Suppressor macrophage treated with lipopolysaccharide for 1 hour (primary cell): ENCODE results near the gene WDR13.
"Not testable (repeated sequence)": the region's sequence is repeated elsewhere in the genome, so short reads cannot be mapped to it uniquely, and the experiment has no call there.

Experiments
- DNase-seq, 3 donors: peaks; one replicate each; pipeline ENCODE4 v3.0.0-alpha.2; 2020 to 2022

The WDR13 gene

DNA sequence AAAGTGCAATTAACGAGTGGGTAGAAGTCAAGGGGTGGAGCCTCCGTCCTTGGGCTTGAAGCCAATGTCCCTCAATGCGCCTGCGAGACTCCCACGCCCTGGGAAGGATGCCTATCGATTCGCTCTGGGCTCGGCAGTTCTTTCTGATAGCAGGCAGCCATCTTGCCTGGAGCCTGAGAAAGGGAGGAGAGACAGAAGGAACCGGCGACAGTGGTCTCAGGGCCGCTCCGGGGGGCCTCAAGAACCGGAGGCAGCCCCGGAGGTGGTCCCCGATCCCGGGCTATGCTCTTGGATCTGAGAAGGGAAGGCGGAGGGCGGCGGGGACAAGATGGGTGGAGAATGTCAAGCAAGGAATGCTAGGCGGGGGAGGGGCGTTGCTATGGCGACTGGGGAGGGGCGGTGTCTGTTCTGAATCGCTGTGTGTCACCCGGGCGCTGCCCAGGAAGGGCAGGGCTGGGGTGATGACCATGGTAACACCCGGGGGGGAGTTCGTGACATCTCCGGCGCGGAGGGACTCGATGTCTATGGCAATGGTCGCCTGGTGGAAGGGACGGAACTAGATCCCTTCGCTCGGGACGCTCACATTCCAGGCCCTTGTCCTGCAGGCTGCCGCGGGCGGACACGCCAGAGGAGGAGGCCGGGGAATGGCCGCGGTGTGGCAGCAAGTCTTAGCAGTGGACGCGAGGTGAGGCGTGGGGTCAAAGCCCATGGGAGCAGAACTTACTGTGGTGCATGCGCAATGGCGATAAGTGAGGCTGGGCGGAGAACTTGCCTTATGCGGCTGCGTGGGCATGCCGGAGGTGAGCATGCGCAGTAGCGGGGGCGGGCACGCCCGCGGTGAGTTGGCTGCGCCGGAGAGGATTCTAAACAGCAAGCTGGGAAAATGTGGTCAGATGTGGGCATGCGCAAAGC is at the start of gene WDR13:
WDR13 (plus strand) TSS at position 140 of the 912 bp plus-strand sequence; CDS start at position 645, 505 bp downstream.
- DNase-seq, result peak; percentile 90 to 93 (median 90)

DNA sequence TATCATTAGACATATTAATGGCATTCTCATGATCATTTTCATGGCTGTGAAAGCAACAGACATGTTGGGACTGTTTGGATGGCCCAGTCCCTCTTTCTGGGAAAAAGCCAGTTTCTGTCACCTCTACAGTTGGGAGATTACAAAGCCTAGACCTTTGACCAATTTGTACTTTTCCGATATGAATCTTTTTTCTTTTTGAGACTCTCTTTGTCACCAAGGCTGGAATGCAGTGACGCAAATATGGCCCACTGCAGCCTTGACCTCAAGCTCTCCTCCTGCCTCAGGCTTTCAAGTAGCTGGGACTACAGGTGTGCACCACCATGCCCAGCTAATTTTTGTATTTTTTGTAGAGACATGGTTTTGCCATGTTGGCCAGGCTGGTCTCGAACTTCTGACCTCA is 48.4 kb upstream of the WDR13 start:
- no peak for DNase-seq

DNA sequence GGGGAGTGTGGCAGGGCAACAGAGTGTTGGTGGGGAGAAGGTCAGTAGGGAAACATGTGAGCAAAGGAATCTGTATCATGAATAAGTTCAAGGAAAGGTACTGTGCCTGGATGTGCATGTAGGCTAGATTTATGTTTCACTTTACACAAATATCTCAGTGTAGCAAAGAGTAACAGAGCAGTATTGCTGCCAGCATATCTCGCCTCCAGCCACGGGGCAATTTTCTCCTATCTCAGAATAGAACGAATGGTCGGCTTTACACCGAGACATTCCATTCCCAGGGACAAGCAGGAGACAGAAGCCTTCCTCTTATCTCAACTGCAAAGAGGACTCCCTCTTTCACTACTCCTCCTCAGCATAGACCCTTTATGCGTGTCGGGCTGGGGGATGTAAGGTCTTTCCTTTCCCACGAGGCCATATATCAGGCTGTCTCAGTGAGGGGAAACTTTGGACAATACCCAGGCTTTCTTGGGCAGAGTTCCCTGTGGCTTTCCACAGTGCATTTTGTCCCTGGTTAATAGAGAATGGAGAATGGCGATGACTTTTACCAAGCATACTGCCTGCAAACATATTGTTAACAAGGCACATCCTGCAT is 41.5 kb upstream of the WDR13 start:
- not testable (repeated sequence) for DNase-seq

DNA sequence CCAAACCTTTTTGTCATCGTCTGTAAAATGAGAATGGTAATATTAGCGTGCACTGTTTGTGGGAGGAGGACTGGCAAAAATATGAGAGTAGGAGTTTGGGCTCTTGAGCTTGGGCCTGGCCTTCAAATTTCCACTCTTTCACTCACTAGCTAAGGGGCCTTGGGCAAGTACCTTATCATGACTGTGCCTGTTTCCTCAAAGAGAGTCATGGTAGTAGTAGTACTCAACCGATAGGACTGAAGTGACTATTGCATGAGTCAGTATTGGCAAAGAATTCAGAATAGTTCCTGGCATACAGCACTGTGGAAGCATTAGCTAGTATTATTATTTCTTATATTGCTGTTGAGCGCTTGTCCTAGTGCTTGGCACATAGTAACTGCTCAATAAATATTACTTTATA is 39.0 kb upstream of the WDR13 start:
- peak in 2 of 3 donors; percentile 32 to 69 for DNase-seq

DNA sequence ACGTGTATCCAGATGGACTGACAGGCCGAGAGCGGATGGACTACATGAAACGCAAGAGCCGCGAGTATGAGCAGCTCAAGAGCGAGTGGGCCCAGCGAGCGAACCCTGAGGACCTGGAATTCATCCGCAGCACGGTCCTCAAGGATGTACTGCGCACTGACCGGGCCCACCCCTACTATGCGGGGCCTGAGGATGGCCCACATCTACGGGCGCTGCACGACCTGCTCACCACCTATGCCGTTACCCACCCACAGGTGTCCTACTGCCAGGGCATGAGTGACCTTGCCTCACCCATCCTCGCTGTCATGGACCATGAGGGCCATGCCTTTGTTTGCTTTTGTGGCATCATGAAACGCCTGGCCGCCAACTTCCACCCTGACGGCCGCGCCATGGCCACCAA is 37.7 kb upstream of the WDR13 start:
- no peak for DNase-seq

DNA sequence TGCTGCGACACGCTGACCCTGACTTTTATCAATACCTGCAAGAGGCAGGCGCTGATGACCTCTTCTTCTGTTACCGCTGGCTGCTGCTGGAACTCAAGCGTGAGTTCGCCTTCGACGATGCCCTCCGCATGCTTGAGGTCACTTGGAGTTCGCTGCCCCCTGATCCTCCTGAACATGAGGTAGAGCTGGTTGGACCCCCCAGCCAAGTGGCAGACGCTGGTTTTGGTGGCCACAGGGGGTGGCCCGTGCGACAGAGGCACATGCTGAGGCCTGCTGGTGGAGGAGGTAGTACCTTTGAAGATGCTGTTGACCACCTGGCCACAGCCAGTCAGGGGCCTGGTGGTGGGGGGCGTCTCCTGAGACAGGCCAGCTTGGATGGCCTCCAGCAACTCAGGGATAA is 37.2 kb upstream of the WDR13 start:
- no peak for DNase-seq

DNA sequence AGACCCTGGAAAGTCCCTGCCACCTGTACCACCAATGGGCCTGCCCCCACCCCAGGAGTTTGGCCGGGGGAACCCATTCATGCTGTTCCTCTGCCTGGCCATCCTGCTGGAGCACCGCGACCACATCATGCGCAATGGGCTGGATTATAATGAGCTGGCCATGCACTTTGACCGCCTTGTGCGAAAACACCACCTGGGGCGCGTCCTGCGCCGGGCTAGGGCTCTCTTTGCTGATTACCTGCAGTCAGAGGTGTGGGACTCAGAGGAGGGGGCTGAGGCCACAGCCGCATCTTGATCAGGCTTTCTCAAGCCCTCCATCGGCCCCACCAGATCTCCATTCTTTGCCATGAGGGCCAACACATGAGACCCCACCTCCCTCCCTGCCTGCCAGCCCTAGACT is 36.6 kb upstream of the WDR13 start:
- no peak for DNase-seq

DNA sequence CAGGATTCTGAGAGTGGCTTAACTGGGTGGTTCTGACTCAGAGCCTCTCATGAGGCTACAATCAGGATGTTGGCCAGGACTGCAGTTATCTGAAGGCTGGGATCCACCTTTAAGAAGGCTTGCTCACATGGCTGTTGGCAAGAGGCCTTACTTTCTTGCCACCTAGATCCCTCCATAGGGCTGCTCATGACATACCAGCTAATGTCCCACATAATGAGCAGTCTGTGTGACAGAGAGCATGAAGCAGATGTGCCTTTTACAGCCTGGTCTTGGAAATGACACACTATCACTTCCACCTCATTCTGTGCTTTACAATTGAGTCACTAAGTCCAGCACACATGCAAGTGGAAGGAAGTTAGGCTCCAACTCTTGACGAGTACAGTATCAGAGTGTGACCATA is 27.3 kb upstream of the WDR13 start:
- DNase-seq, result peak; percentile 50 to 70 (median 65)

DNA sequence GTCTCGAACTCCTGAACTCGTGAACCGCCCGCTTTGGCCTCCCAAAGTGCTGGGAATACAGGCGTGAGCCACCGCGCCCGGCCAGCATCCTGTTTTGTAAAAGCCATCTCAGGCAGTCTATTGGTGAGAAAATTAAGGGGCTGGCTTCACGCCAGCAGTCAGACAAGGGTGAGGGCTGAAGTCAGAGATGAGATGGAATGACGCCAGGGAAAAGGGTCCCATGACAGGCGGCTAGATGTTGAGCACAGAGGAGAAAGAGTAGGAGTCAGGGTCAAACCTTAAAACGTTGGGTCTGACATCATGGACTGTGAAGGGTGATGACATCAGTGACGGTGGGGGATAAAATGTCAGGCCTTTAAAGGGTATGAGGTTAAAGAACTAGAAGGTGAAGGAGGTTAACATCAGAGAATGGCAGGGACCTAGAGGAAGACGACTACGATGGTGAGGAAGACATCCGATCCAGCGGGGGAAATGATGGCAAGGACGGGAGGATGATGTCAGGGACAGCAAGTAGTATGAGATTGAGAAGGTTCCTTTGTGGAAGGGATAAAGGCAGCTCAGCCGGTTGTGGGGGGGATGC is 23.5 kb upstream of the WDR13 start:
- DNase-seq, result peak; percentile 60 to 69 (median 61)

DNA sequence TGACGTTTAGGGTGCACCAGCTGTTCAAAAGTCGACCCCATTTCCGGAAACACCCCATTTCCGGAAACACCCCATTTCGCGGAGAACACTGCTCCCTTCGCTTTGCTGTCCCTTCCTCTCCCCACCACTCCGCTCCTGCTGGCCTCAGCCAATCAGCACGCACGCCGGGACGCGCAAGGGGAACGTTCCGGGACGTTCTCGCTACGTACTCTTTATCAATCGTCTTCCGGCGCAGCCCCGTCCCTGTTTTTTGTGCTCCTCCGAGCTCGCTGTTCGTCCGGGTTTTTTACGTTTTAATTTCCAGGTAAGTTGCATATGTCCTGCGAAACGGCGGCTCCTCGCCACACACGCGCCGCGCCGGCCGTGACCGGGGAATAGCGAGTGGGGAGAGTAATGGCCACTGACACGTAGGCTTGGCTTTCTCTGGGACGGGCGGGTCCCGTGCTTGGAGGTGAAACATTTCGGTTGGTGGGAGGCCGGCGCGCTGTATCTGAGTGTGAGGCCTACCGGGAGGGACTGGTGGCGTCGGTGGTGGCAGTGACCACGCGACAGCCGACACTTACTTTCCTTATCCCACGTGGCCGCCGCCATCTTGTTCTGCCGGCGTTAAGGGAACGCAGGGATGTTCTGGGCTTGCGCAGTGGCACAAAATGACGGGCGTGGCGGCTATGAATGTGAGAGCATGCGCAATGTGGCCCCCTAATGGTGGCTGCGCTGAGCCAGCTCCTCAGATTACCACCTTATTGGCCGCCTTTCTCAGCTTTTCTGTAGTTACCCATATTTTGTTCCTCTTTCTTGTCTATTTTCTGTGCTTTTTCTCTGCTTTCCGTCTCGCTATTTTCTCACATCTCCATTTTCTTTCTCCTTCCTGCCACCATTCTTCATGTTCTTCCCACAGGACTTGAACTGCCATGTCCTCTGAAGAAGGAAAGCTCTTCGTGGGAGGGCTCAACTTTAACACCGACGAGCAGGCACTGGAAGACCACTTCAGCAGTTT is 22.7 kb upstream of the WDR13 start, which contains the start of gene RBM3:
RBM3 (plus strand) TSS at position 215 of the 997 bp plus-strand sequence; CDS start at position 912, 697 bp downstream.
- DNase-seq, result peak; percentile 92 to 94 (median 94)

DNA sequence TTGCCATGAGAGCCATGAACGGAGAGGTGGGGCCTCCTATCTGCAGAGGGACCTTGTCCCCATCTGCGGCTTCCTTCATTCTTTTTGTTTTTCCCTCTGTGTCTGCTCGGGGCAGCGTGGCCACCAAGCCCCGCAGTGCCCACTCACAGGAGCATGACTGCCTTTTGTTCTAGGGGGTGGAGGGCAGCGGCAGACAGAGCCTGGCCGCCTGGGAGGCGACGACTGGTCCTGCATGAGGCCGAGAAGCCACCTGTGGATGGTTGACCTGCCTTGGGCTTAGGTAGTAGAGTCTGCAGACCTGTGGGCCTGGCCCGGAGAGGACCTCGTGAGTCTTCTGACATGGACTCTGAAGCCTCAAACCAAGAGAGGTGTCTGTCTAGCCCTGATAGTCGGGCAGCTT is 21.6 kb upstream of the WDR13 start:
- no peak for DNase-seq

DNA sequence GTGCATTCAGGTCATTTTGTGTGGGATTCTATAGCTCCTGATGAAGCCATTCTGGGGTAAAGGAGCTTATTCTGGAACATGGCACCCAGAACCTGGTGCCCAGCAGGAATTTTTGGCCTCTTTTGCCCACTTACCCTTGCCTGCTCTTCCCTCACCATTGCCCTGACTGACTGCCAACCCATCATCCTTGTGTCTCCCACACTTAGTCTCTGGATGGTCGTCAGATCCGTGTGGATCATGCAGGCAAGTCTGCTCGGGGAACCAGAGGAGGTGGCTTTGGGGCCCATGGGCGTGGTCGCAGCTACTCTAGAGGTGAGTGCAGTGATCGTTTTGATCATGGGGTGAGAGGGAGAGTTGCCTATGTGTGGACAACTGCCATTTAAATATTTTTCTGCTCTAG is 21.2 kb upstream of the WDR13 start:
- no peak for DNase-seq

DNA sequence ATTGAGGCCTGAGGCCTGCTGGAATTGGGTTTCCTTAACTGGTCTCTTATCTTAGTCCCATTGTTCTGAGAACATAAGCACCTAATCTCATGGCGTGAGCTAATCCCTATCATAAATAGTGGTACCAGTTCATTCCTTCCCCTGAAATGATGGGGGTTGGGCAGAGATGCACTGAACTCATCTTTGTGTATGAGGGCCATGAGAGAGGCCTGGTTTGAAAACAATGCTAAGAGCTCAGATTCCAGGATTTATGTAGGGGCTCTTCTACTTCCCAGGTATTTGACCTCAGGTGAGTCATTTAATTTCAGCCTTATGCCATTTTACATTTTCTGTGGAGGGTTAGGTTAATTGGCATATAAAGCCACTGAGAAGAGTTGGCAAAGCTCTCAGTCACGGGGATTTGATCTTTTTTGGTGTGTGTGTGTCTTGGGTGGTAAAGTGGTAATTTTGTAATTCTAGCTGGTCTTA is 18.6 kb upstream of the WDR13 start:
- no peak for DNase-seq

DNA sequence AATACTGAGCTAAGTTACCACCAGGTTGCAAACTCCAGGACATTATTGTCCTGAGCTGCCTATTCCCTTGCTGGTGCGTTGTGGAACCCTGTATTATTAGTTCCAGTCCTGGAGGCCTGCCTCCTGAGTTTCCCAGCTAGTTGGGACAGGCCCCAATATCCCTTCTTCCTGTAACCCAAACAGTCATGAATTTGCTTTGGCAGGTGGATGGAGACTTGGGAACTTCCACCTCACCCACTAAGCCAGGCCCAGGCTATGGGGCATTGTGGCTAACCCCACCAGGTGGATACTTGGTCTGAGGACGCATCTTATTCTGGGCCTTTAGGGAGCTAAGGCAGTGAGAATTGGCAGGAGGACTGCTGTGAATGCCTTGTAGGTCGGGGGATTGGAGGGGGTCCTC is 18.0 kb upstream of the WDR13 start:
- DNase-seq, result no peak

DNA sequence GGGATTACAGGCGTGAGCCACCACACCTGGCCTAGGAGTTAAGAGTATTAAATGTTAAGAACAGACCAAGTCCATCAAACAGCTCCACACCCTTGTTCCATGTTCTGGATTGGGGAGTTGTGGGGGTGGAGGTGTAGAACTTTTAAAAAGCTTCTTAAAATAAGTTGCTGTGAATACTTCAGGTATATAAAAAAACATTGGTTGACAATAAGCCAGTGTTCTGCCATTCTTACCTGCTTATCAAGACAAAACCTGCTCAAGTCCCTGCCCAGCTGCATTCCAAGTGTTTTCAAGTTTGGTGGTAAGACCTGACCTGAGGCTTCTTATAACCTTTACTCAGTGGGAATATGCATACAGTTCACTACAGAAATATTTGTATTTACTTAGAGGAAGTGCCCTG is 16.6 kb upstream of the WDR13 start:
- DNase-seq, result no peak

DNA sequence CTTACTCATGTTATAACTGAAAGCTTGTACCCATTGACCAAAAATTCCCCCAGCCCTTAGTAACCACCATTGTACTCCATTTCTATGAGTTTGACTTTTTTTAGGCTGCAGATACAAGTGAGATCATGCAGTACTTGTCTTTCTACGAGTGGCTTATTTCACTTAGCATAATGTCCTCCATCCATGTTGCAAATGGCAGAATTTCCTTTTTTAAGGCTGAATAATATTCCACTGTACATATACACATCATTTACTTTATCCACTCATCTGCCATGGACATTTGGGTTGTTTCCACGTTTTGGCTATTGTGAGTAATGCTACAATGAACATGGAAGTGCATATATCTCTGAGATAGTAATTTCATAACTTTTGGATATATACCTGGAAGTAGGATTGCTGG is 12.6 kb upstream of the WDR13 start:
- DNase-seq, result no peak

DNA sequence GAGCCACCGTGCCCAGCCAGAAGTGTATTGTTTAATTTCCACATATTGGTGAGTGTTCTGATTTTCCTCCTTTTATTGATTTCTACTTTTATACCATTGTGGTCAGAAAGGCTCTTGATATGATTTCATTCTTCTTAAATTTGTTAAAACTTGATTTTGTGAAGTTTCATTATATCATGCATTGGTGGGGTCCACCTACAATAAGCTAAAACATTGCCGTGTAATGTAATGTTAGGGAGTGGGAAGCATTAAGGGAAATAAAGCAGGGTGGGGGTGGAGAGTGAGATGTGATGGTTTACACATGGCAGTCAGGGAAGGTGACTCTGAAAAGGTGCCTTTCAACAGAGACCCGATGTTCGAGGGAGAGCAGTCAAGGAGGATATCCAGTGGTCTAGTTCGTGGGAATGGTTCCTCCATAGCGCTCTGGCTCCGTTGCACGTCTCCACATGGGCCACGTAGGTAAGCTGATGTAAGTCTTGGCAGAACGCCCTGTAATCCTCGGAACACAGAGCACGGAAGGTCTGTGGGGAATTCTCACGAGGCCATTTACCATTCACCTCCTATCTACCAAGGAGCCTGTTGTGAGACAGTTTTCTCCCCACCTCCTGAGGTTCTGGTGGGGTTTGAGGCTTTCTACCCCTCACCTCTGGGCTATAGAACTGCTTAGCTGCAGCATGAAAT is 7.7 kb upstream of the WDR13 start:
- no peak for DNase-seq

DNA sequence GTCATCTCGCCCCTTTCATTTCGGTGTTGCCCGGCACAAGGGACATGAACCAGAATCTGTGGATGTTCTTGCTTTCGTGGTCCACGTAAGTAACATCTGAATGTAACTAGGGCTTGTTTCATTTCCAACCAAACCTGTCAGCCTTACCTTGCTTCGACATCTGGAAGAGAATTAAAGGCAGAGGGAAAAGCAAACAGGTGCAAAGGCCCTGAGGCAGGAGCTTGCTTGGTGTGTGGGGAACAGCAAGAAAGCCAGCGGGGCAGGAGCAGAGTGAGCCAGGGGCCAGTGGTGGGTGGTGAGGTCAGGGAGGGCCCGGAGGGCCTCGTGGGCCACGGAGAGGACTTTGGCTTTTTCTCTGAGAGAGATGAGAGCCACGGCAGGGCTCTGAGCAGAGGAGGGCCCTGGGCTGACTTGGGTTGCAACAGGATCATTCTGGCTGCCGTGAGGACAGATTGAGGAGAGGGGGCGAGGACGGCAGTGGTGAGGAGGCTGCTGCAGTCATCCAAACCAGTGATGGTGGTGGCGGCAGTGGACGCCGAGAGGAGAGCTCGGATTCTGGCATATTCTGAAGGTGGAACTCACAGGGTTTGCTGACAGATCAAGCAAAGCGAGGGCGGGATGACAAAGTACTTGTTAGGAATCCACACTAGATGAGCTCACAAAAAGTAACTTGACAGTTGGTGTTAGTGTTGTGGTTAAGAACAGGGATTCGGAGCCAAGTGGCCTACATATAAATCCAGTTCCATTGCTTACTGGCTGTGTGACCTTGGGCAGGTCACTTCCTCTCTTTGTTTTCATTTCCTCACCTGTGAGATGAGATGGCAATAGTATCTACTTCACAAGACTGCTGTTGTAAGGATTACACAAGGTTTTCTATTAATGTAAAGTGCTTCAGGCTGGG is 6.8 kb upstream of the WDR13 start:
- DNase-seq, result no peak

DNA sequence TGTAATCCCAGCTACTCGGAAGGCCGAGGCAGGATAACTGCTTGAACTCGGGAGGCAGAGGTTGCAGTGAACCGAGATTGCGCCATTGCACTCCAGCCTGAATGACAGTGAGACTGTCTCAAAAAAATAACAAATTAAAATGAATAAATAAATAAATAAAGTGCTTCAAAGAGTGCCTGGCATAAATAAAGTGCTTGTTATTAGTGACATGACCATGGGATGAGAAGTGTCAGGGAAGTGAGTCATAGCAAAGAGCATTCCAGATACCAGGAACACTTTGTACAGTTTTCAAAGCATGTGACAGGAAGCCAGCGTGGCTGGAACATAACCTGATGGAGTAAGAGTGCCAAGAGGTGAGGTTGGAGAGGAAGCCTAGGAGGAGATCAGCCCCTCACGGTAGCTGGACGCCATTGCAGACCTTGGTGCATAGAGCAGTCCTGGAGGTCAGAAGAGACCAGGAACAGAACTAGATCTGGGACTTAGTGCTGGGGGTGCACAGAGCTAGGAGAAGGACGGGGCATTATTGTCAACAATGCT is 6.0 kb upstream of the WDR13 start:
- no peak for DNase-seq

DNA sequence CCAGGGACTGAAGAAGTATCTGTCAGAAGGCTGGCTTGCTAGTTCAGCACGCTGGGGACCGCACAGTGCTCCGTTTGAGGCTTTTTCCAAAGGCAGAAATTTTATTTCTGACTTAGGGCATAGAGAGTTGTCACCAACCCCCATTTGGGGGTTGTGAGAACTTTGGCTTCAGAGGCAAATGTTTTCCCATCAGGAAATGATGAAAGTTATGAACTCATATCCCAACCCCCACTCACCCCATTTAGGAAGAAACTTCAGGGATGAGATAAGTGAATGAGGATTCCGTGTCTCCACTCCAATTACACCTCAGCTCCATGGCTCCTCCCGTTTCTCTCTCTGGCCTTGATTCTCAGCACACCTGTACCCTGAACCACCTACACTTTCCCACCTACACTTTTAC is 4.3 kb upstream of the WDR13 start:
- DNase-seq, result no peak
